Putamen (tissue), 1 donor: ENCODE results near the gene ERBB4.
A peak's percentile ranks its signal among the peaks of the same experiment; 100 is the strongest.

Source experiments
- DNase-seq: peaks from one replicate; pipeline ENCODE4 v3.0.0-alpha.2; 2016; ENCODE audit warnings: low spot score

Gene ERBB4

DNA sequence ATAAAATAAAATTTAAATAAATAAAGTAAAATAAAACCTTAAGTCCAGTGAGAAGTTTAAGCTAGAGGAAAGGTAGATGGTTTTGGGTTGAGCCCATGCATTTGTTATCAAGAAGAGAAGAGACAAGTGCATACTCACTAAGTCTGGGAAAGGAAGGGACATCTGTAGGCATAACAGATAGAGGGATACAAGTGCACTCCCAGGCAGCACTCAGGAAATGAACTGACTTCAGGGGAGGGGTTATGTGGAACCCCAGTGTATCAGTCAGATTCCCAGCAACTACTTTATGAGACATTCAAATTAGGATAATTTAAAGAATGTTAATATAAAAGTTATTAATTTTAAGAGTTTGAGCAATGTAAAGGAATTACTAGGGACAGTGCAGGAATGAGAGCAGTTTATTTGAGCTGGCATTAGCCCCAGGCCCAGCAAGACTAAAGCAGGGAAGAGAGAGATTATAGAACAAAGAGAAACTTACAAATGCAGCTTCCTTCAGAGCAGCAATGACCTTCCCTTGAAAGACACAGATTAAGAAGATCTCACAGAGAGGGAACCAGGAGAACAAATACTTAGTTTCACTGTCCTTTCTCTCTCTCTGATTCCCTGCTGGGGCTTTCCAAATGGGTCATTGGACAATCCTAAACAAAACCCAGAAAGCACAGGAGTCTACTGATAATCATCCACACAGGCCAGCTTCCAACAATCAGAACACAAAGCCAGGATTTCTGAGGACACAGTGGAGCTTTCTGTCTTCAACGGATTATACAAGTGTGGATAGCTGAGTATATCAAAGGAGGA is 109.7 kb downstream of the ERBB4 start:
- DNase-seq: peak; percentile 69

GRCh38 chr2:212427638-212428037 is 111.0 kb downstream of the ERBB4 start:
- DNase-seq: no peak

DNA sequence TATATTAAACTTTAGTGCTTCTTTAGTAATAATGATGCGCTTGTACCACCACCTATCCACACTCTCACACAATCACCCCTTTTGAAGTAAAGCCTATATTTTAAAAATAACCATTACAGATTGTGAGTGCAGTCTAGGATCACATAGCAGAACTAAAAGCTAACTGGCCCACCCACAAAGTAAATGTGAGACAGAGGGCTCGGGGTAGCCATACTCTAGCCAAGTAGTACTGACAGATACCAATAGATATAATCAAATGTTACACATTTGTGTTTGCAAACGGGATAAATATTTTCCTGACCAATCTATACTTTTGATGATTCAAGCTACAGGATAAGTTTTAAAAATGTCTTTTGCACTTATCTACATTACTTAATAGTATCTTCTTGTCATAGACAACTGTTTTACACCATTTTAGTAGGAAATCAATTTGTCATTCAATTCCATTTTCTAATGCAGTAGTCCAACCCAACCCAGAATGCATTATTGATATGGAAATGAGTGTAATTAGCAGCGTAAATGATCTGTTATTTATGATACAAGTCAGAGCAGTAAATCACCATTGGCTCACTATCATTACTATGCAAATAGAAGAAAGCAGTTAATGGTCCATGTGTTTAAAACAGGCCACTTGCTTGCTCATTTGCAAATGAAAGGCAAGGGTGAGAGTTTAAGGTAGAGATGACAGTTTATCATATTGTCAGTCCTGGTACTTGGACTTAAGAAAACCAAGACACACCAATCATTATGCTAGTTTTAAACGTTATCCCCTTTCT is 111.8 kb downstream of the ERBB4 start:
- DNase-seq: no peak

DNA sequence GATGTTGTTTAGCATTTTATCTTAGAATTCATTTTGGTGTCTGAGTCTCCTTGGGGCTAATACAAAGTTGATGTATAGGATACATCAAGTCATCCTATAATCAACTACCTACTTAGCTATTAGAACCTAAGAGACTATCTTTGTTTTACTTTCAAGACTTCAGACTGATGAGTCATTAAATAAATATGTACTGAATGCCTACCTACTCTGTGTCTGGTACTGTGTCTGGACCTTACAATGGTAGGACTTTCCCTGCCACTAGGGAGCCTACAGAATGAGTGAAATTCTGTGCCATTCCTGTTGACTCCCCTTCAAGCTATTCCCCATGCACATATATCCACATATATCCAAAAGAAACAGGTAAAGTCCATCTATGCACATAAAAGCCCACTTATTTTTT is 114.5 kb downstream of the ERBB4 start:
- no peak for DNase-seq

DNA sequence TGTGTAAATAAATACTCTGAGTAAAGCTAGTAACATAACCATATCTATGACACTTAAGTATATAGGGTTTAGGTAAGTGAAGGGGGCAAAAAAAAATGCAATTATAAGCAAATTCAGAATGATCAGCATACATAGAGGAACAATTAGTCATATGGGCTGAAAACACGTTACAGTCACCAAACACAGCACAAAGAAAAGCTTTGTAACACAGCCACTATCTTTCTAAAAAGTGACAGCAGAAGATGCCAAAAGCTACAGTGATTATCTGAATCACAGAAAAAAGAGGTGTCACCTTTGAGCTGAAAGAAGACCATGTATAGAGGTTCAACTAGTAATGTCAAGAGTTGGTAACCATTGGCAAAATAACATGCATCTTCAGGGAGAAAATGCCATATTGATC is 115.5 kb downstream of the ERBB4 start:
- DNase-seq: no peak

- DNase-seq: no peak
These were observed 116.9 kb downstream of the ERBB4 start for GRCh38 chr2:212421556-212422334.

- peak; percentile 71 for DNase-seq
These were observed 122.5 kb downstream of the ERBB4 start for GRCh38 chr2:212416086-212416485.

- DNase-seq: no peak
These were observed 123.8 kb downstream of the ERBB4 start for GRCh38 chr2:212414767-212415211.

GRCh38 chr2:212409560-212409959 is 129.0 kb downstream of the ERBB4 start:
- DNase-seq: no peak

DNA sequence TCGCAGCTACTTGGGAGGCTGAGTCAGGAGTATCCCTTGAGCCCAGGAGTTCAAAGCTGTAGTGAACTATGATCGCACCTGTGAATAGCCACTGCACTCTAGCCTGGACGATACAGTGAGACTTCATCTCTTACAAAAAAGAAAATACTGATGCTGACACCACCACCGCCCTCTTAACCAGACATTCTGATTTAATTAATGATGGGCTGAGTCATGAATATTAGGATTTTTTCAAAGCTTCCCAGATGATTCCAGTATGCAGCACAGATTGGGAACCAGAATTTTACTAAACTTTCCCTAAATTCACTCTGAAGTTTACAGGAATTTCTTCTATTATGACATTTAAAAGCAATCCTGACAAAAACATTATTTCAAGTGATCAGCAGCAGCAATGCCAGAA is 130.1 kb downstream of the ERBB4 start:
- DNase-seq: no peak

DNA sequence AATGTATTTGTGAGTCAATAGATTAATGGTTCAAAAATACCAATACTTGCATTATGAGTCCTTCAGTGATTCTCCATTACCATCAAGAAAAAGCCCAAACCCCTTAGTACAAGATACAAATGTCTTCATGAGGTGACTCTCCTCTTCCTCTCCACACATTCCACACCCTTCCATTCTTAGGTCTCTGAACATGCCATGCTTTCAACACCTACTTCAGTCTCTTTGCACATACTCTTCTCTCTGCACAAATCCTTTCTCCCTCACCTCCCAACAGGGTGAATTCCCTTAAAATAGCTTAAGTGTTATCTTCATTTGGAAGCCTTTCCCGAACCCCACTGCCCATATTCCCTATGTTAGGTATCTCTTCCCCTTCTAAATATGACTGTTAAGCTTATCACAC is 131.9 kb downstream of the ERBB4 start:
- DNase-seq: no peak

- no peak for DNase-seq
These were observed 136.3 kb downstream of the ERBB4 start for GRCh38 chr2:212402316-212402715.

DNA sequence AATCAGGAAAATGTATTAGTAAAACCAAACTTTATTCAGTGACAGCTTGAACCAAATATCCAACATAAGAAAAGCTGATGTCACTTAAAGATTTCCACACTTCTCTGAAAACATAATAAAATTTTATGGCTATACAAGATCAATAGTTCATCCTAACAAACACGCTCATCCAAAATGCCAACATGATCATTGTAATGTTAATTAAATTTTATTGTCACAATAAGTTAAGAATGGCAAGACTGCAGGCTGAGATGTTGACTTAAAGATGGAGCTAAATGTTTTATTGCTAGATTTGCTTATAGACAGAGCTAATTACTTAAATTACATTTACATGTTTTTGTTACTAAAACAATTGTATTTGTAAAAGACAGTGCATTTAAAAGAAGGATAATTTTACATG is 140.3 kb downstream of the ERBB4 start:
- DNase-seq: no peak

DNA sequence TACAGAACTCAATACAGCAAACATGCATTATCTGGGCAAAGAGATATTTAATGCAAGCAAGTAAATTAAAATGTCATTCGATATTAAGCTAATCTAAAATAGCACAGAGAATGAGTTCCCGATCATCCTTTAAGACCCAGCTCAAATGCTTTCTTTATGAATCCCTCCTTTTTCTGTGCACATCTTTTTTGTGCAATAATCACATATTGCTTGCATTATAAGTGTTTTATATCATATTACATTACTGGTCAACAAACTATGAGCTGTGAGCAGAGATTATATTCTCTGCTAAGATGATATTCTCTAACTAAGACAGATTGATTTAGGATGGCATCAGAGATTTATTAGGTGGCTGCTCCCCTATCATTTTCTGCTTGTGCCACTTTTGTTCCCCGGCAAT is 146.1 kb downstream of the ERBB4 start:
- DNase-seq: no peak

DNA sequence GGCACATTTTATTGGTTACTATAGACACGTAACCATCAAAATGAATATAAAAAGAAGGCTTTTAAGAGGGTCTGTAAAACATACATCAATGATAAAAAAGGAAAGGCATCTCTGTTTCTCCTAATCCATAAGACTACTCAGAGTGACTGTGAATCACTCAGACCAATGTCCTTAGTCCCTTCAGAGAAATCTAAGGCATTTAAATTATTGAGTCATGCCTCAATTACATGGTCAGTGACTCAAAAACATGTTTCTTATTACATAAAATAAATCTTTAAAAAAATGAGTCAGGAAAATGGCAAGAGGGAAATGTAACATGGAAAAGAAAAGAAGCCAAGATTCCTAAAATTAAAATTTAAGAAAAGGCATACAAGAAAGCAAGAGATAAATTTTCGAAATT is 146.6 kb downstream of the ERBB4 start:
- DNase-seq: no peak

GRCh38 chr2:212387146-212387545 is 151.5 kb downstream of the ERBB4 start:
- DNase-seq: no peak

GRCh38 chr2:212385241-212385640 is 153.4 kb downstream of the ERBB4 start:
- DNase-seq: no peak

DNA sequence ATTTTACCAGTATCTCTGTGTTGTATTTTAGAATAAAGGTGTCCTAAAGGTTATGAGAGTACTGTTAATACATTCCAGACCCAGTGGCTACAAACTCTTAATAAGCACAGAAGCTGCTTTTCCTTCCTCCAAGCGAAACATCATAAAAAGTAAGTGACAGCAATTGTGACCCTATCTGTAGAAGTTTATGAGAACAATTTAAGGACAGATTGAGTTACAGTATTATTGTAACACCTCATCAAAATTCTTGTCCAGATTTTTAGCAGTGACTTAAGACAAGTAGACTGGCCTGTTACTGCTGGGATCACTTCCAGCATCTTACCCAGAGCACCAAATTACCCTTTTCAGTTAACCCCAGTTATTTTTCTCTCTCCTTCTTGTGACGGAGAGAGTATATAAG is 154.6 kb downstream of the ERBB4 start:
- DNase-seq: no peak

DNA sequence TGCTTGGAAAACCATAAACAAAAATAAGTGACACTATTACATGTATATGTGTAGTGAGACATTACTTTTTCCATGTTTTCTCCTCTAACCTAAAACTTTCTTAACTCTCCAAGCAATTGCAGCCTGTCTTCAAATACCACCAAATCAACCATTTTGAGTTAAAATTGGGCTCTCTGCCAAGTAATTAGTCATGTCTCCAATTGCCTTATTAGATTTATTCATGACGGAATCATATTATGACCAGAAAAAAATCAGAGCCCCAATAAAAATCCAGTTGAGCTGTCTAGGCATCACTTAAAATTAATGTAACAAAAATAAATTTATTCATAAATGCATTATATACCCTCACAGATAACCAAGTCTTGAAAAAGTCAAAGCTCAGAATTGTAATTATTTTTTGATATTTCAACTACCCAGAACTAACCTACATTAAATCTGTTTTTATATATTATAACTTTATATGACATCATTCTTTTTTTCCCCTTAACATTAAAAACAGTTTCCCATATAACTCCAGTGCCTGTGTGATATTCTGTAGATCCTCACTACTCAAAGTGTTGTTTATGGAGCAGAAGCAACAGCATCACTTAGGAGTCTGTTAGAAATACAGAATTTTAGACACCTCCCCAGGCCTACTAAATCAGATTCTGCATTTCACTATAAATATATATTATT is 157.0 kb downstream of the ERBB4 start:
- DNase-seq: no peak

GRCh38 chr2:212379103-212379502 is 159.5 kb downstream of the ERBB4 start:
- no peak for DNase-seq

- DNase-seq: no peak
These were observed 171.2 kb downstream of the ERBB4 start for GRCh38 chr2:212367431-212367830.
